ENCODE results near the gene CC2D1A. TPM values are rescaled to one million over a fixed set of nuclear protein-coding genes. Genes with fewer than 3 reads are reported as not detected.

CC2D1A gene
- polyA plus RNA-seq, 1 of the 3 experiments (the other 2 are of a cell fraction), result 24.2 TPM

GRCh38 chr19:13882836-13883235 is 23.2 kb upstream of the CC2D1A start:
- TF ChIP-seq MEF2A (IDR thresholded peaks at IDR 0.05; ENCODE audit: borderline replicate concordance, low read depth) (no peak), USF2 (IDR thresholded peaks at IDR 0.05; ENCODE audit: borderline replicate concordance, low read depth, low read length) (no peak), GABPA (IDR thresholded peaks at IDR 0.05; ENCODE audit: low read depth) (no peak), TAF1 (IDR thresholded peaks at IDR 0.05; ENCODE audit: borderline replicate concordance, low read depth, low read length) (no peak), USF1 (IDR thresholded peaks at IDR 0.05; ENCODE audit: borderline replicate concordance, low read depth) (no peak), RFX5 (IDR thresholded peaks at IDR 0.05; ENCODE audit: low read length) (no peak), JUND (IDR thresholded peaks at IDR 0.05) (no peak), YY1 (IDR thresholded peaks at IDR 0.05; ENCODE audit: low read depth) (no peak), NRF1 (IDR thresholded peaks at IDR 0.05; ENCODE audit: low read depth, low read length) (no peak), ZBTB33 (IDR thresholded peaks at IDR 0.05; ENCODE audit: borderline replicate concordance, low read depth) (no peak), CHD2 (IDR thresholded peaks at IDR 0.05; ENCODE audit: low read length, partially characterized antibody) (no peak), PBX3 (IDR thresholded peaks at IDR 0.05) (no peak), FOSL2 (IDR thresholded peaks at IDR 0.05; ENCODE audit: borderline replicate concordance, low read depth) (no peak), TCF12 (IDR thresholded peaks at IDR 0.05) (no peak), POLR2AphosphoS5 (IDR thresholded peaks at IDR 0.05; ENCODE audit: low read depth, low read length) (no peak), SIN3A (IDR thresholded peaks at IDR 0.05; ENCODE audit: borderline replicate concordance, low read depth, low read length) (no peak), MXI1 (IDR thresholded peaks at IDR 0.05; ENCODE audit: low read depth, low read length) (no peak), REST (IDR thresholded peaks at IDR 0.05; ENCODE audit: low read depth, low read length) (no peak)
- WGBS (ENCODE audit: low lambda C conversion rate), result 93% methylated on average over 6 of the region's 12 CpGs
- POLR2A ChIA-PET, result no interaction called here

More at GRCh38 chr19:13882836-13883235, 23.2 kb upstream of the CC2D1A start:
- H3K27ac ChIP-seq (ENCODE audit: low read depth in 2 of 2, low read length in 1 of 2), result no peak overlapping the region
- no peaks in the 10 kb centered on the region for H4K20me1 ChIP-seq (ENCODE audit: insufficient read depth)
- H3K27me3 ChIP-seq (ENCODE audit: insufficient read depth), result no peaks in the 10 kb centered on the region
- H3K36me3 ChIP-seq (replicated peaks in 1 of 2; ENCODE audit: control insufficient read depth in 1 of 2, insufficient read depth in 2 of 2, low read length in 1 of 2), result no peaks in the 10 kb centered on the region
- peaks cover 7 to 23% of the 10 kb centered on the region in 2 experiments; a peak in 3 of 4 replicates for H3K4me1 ChIP-seq (ENCODE audit: control insufficient read depth in 1 of 2, insufficient read depth in 2 of 2, low read depth in 1 of 2, low read length in 1 of 2)
- CTCF ChIA-PET, result interaction anchor here (0.7 to 13.8 kb wide), 11 partner anchors 9 to 193 kb away, joined by 3 to 146 read pairs (median 5); partner anchors contain the start of genes IL27RA and MISP3
- no peak overlapping the region for H3K4me3 ChIP-seq (ENCODE audit: low read depth in 2 of 2, low read length in 1 of 2)
- no peaks in the 10 kb centered on the region for H3K9me2 ChIP-seq
- H3F3A ChIP-seq (replicated peaks; ENCODE audit: insufficient read depth), result no peaks in the 10 kb centered on the region
- no peaks in the 10 kb centered on the region for H3K9me3 ChIP-seq
- H3K4me2 ChIP-seq, result no peak overlapping the region
- H2AFZ ChIP-seq (ENCODE audit: low read depth), result no peak overlapping the region
- no peak overlapping the region for H3K9ac ChIP-seq
- H3K79me2 ChIP-seq (ENCODE audit: insufficient read depth), result no peaks in the 10 kb centered on the region
- DNase-seq, result peak; percentile 12
